Peyer's patch (tissue), 4 donors: ENCODE results near the gene COPB1.

Experiments used
- CTCF ChIP-seq, 6 experiments: fragments of 450-650 bp in 4 of 6; fragments of 200-600 bp in 2 of 6; sonication (generic) in 1 of 6; IDR thresholded peaks; one replicate each; pipeline ENCODE4 v1.5.1; 2017 to 2019; ENCODE audit warnings: antibody characterized with exemption in 6 of 6, mild to moderate bottlenecking in 3 of 6, moderate library complexity in 1 of 6
- POLR2A ChIP-seq, 2 donors: fragments of 450-650 bp; IDR thresholded peaks; one replicate each; pipeline ENCODE4 v1.5.1; 2017; ENCODE audit warnings: antibody characterized with exemption in 2 of 2, mild to moderate bottlenecking in 2 of 2, moderate library complexity in 2 of 2

DNA sequence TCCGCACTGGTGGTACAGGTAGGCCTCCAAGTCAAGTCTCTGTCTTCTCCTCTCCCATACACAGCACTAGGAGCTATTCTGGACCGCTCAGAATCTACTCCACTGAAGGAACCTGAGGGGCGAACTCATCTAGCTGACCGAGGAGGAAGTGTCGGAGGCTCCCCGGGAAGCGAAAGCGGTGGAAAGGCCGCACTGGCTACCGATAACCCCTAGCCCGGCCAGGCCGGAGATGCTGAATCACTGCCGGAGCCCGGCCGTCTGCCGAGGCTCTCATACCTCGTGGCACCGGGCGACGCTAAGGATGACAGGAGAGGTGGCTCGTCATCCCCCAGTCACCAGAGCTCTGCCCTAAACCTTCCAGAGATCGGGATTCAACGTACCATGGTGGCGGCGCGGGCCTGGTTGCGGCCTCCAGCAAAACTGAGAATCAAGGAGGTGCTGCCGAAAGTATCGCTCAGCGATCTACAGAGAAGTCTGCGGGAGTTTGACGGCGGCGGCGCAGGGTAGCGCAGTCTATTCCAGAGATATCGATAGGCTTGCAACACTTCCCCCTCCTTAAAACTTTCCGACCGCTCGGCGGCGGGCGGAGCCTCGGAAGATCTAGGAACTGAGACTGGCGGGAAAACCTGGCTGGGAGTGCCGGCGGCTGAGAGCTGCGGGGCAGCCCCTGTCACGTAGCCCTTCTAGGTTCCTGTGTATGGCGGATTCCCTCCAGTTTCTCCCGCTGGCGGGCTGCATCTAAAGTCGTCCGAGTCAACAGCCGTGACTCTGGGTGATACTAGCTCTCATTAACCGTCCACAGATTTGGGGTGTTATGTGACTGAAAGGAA lies 20.5 kb upstream of the COPB1 start, which contains the start of gene PSMA1:
- TF ChIP-seq POLR2A (IDR thresholded peaks at IDR 0.05) (peak; percentile 62 to 77), CTCF (IDR thresholded peaks at IDR 0.05) (peak; percentile 38 to 80 (median 68))
